Measurements from ENCODE around the gene UGT3A1.
"Not testable (repeated sequence)": the region's sequence is repeated elsewhere in the genome, so short reads cannot be mapped to it uniquely, and the experiment has no call there.

DNA sequence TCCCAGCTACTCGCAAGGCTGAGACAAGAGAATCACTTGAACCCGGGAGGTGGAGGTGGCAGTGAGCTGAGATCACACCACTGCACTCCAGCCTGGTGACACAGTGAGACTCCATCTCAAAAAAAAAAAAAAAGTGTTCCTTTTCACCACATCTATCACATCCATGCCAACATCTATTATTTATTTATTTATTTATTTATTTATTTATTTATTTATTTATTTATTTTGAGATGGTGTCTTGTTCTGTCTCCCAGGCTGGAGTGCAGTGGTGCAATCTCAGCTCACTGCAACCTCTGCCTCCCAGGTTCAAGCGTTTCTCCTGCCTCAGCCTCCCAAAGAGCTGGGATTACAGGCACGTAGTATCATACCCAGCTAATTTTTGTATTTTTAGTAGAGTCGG, 28.4 kb upstream of the UGT3A1 start:
- TF ChIP-seq JUN (CRISPR knock-in tag; IDR thresholded peaks at IDR 0.05); CREB1 (CRISPR knock-in tag; IDR thresholded peaks at IDR 0.05); ETV6 (CRISPR knock-in tag; IDR thresholded peaks at IDR 0.05); NFYB (CRISPR knock-in tag; conservative IDR thresholded peaks at IDR 0.05; ENCODE audit: low read depth); IRF2 (CRISPR knock-in tag; IDR thresholded peaks at IDR 0.05; ENCODE audit: borderline replicate concordance, low read depth); EMX1 (CRISPR knock-in tag; IDR thresholded peaks at IDR 0.05): not testable (repeated sequence)
- TF ChIP-seq, protein P1, sequence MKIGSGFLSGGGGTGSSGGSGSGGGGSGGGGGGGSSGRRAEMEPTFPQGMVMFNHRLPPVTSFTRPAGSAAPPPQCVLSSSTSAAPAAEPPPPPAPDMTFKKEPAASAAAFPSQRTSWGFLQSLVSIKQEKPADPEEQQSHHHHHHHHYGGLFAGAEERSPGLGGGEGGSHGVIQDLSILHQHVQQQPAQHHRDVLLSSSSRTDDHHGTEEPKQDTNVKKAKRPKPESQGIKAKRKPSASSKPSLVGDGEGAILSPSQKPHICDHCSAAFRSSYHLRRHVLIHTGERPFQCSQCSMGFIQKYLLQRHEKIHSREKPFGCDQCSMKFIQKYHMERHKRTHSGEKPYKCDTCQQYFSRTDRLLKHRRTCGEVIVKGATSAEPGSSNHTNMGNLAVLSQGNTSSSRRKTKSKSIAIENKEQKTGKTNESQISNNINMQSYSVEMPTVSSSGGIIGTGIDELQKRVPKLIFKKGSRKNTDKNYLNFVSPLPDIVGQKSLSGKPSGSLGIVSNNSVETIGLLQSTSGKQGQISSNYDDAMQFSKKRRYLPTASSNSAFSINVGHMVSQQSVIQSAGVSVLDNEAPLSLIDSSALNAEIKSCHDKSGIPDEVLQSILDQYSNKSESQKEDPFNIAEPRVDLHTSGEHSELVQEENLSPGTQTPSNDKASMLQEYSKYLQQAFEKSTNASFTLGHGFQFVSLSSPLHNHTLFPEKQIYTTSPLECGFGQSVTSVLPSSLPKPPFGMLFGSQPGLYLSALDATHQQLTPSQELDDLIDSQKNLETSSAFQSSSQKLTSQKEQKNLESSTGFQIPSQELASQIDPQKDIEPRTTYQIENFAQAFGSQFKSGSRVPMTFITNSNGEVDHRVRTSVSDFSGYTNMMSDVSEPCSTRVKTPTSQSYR (CRISPR knock-in tag; IDR thresholded peaks at IDR 0.05) = not testable (repeated sequence)
- TF ChIP-seq, protein P2, sequence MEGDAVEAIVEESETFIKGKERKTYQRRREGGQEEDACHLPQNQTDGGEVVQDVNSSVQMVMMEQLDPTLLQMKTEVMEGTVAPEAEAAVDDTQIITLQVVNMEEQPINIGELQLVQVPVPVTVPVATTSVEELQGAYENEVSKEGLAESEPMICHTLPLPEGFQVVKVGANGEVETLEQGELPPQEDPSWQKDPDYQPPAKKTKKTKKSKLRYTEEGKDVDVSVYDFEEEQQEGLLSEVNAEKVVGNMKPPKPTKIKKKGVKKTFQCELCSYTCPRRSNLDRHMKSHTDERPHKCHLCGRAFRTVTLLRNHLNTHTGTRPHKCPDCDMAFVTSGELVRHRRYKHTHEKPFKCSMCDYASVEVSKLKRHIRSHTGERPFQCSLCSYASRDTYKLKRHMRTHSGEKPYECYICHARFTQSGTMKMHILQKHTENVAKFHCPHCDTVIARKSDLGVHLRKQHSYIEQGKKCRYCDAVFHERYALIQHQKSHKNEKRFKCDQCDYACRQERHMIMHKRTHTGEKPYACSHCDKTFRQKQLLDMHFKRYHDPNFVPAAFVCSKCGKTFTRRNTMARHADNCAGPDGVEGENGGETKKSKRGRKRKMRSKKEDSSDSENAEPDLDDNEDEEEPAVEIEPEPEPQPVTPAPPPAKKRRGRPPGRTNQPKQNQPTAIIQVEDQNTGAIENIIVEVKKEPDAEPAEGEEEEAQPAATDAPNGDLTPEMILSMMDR (IDR thresholded peaks at IDR 0.05) = not testable (repeated sequence)
- TF ChIP-seq, protein P3, sequence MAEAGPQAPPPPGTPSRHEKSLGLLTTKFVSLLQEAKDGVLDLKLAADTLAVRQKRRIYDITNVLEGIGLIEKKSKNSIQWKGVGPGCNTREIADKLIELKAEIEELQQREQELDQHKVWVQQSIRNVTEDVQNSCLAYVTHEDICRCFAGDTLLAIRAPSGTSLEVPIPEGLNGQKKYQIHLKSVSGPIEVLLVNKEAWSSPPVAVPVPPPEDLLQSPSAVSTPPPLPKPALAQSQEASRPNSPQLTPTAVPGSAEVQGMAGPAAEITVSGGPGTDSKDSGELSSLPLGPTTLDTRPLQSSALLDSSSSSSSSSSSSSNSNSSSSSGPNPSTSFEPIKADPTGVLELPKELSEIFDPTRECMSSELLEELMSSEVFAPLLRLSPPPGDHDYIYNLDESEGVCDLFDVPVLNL (CRISPR knock-in tag; IDR thresholded peaks at IDR 0.05; ENCODE audit: borderline replicate concordance, low read depth) = not testable (repeated sequence)
- TF ChIP-seq, protein P4, sequence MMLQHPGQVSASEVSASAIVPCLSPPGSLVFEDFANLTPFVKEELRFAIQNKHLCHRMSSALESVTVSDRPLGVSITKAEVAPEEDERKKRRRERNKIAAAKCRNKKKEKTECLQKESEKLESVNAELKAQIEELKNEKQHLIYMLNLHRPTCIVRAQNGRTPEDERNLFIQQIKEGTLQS (CRISPR knock-in tag; conservative IDR thresholded peaks at IDR 0.05) = not testable (repeated sequence)

Data from WTC11 (cell line).